ENCODE measurements around the gene LCE1D.

LCE1D gene

GRCh38 chr1:152796421-152796820 lies at the start of gene LCE1D:
Gene LCE1D (plus strand): TSS chr1:152796721. CDS start chr1:152797795, 1,074 bp downstream.
- no peak for DNase-seq

GRCh38 chr1:152747831-152748230 lies 48.7 kb upstream of the LCE1D start:
- no peak for DNase-seq

- DNase-seq: no peak
These were observed 44.3 kb upstream of the LCE1D start for GRCh38 chr1:152752225-152752624.

- DNase-seq: no peak
These were observed 42.9 kb upstream of the LCE1D start for GRCh38 chr1:152753586-152753985.

- no peak for DNase-seq
These were observed 39.6 kb upstream of the LCE1D start for GRCh38 chr1:152756872-152757271.

- no peak for DNase-seq
These were observed 38.8 kb upstream of the LCE1D start, which contains the start of gene KPRP for GRCh38 chr1:152757747-152758146. Gene KPRP (plus strand): TSS chr1:152758025. CDS start chr1:152759589, 1,564 bp downstream.

GRCh38 chr1:152758636-152759035 lies 37.9 kb upstream of the LCE1D start:
- no peak for DNase-seq

GRCh38 chr1:152759453-152760173 lies 36.9 kb upstream of the LCE1D start:
- no peak for DNase-seq

- no peak for DNase-seq
These were observed 35.9 kb upstream of the LCE1D start for GRCh38 chr1:152760551-152761190.

GRCh38 chr1:152761609-152762213 lies 34.8 kb upstream of the LCE1D start:
- no peak for DNase-seq

GRCh38 chr1:152768847-152769533 lies 27.5 kb upstream of the LCE1D start:
- DNase-seq: no peak

GRCh38 chr1:152770411-152770810 lies 26.1 kb upstream of the LCE1D start:
- no peak for DNase-seq

GRCh38 chr1:152774875-152775274 lies 21.6 kb upstream of the LCE1D start, which contains the start of gene LCE1F:
Gene LCE1F (plus strand): TSS chr1:152775140. CDS start chr1:152776372, 1,232 bp downstream.
- DNase-seq: no peak

- no peak for DNase-seq
These were observed 20.2 kb upstream of the LCE1D start for GRCh38 chr1:152776361-152776760.

GRCh38 chr1:152777510-152778137 lies 18.9 kb upstream of the LCE1D start:
- DNase-seq: peak; percentile 1

GRCh38 chr1:152783095-152783494 lies 13.4 kb upstream of the LCE1D start:
- DNase-seq: no peak

GRCh38 chr1:152786077-152786476 lies 10.4 kb upstream of the LCE1D start, which contains the start of gene LCE1E:
Gene LCE1E (plus strand): TSS chr1:152786257. CDS start chr1:152787300, 1,043 bp downstream.
- no peak for DNase-seq

- DNase-seq: no peak
These were observed 835 bp upstream of the LCE1D start for GRCh38 chr1:152795686-152796085.

GRCh38 chr1:152801333-152801732 lies 4.8 kb downstream of the LCE1D start:
- no peak for DNase-seq

GRCh38 chr1:152806576-152806975 lies 10.1 kb downstream of the LCE1D start, which contains the start of gene LCE1C:
Gene LCE1C (minus strand): TSS chr1:152806651. CDS start chr1:152805478, 1,173 bp downstream.
- no peak for DNase-seq

GRCh38 chr1:152811050-152811449 lies 14.5 kb downstream of the LCE1D start:
- DNase-seq: no peak

GRCh38 chr1:152811671-152812070 lies 15.2 kb downstream of the LCE1D start, which contains the start of gene LCE1B:
Gene LCE1B (plus strand): TSS chr1:152811971. CDS start chr1:152812447, 476 bp downstream.
- no peak for DNase-seq

Measured in NCI-H510A treated with DMSO at 0.1 percent for 48 hours (cell line).